Coronary artery (tissue), 2 donors: ENCODE data around the gene GPC4.
A peak's percentile ranks its signal among the peaks of the same experiment; 100 is the strongest.

Experiments
- DNase-seq: peaks from one replicate; pipeline ENCODE4 v3.0.0-alpha.2; 2017; ENCODE audit warnings: low spot score
- H3K27ac ChIP-seq, 2 donors: fragments of 200-600 bp; sonication (generic); one replicate each; pipeline ENCODE4 v1.5.1; 2016 to 2019
- H3K4me3 ChIP-seq: fragments of 200-600 bp; sonication (generic); 2 replicates; pipeline ENCODE4 v1.5.1; 2016; ENCODE audit warnings: mild to moderate bottlenecking, moderate library complexity
- CTCF ChIP-seq: fragments of 200-600 bp; sonication (generic); IDR thresholded peaks from one replicate; pipeline ENCODE4 v1.5.1; 2019; ENCODE audit warnings: antibody characterized with exemption

Gene GPC4

GRCh38 chrX:133419911-133420310, 4.6 kb upstream of the GPC4 start:
- no peak for DNase-seq
- no peak for TF ChIP-seq CTCF
- no peak overlapping the region for H3K4me3 ChIP-seq
- no peak overlapping the region for H3K27ac ChIP-seq

- TF ChIP-seq CTCF = no peak
- no peak for DNase-seq
- no peak overlapping the region for H3K27ac ChIP-seq
- no peak overlapping the region for H3K4me3 ChIP-seq
Measured at GRCh38 chrX:133418588-133418987, 3.3 kb upstream of the GPC4 start.

DNA sequence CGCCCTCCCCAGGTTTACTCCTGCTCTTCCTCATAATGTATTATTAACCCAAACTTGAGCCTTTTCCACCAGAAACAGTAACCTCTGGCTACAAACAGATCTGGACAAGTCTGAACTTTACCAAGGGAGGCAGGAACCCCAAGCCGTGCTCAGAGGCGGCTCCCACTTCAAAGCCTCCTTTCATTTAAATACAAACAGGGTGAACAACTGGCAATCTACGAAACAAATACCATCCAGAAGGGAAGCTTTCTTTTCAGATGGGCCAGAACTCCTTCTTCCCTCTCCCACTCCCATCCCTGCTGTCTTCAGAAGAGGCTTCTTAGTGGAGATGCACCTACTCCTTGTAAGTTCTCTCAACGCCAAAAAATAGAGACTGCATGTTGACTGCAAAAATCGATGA, 2.1 kb upstream of the GPC4 start:
- H3K27ac ChIP-seq = no peak overlapping the region
- no peak for TF ChIP-seq CTCF
- no peak for DNase-seq
- no peak overlapping the region for H3K4me3 ChIP-seq

GRCh38 chrX:133414406-133415275, 648 bp downstream of the GPC4 start:
- DNase-seq = no peak
- TF ChIP-seq CTCF = no peak
- H3K4me3 ChIP-seq = peak overlapping the region; percentile 83
- H3K27ac ChIP-seq = peak overlapping the region; percentile 49 to 85

- no peak for DNase-seq
- no peak for TF ChIP-seq CTCF
- Histone ChIP-seq H3K4me3 (peak overlapping the region; percentile 83), H3K27ac (peak overlapping the region in 1 of 2 donors; percentile 65)
Measured at GRCh38 chrX:133413218-133413925, 1.9 kb downstream of the GPC4 start.

- peak overlapping the region; percentile 83 for H3K4me3 ChIP-seq
- DNase-seq = no peak
- no peak for TF ChIP-seq CTCF
- peak overlapping the region in 1 of 2 donors; percentile 65 for H3K27ac ChIP-seq
Measured at GRCh38 chrX:133412665-133413064, 2.6 kb downstream of the GPC4 start.
